ENCODE measurements around the gene METTL9. TPM values are rescaled to one million over a fixed set of nuclear protein-coding genes. Genes with fewer than 3 reads are reported as not detected.
"Not testable (repeated sequence)": the region's sequence is repeated elsewhere in the genome, so short reads cannot be mapped to it uniquely, and the experiment has no call there.

The METTL9 gene
- total RNA-seq, 1 donor from 2014 or later: 131 TPM

GRCh38 chr16:21634216-21634615, 34.8 kb downstream of the METTL9 start:
- peak; percentile 10 for DNase-seq (ENCODE audit: low read depth)

GRCh38 chr16:21635694-21636093, 36.3 kb downstream of the METTL9 start:
- not testable (repeated sequence) for DNase-seq (ENCODE audit: low read depth)

GRCh38 chr16:21637032-21637968, 37.9 kb downstream of the METTL9 start:
- DNase-seq (ENCODE audit: low read depth): no peak

- no peak for DNase-seq (ENCODE audit: low read depth)
Measured at GRCh38 chr16:21638573-21638975, 39.2 kb downstream of the METTL9 start.

- DNase-seq (ENCODE audit: low read depth): no peak
Measured at GRCh38 chr16:21639493-21639892, 40.1 kb downstream of the METTL9 start.

GRCh38 chr16:21641916-21642315, 42.5 kb downstream of the METTL9 start:
- DNase-seq (ENCODE audit: low read depth): no peak

- no peak for DNase-seq (ENCODE audit: low read depth)
Measured at GRCh38 chr16:21642861-21643260, 43.5 kb downstream of the METTL9 start.

- DNase-seq (ENCODE audit: low read depth): no peak
Measured at GRCh38 chr16:21643785-21644184, 44.4 kb downstream of the METTL9 start.

GRCh38 chr16:21644674-21645073, 45.3 kb downstream of the METTL9 start:
- no peak for DNase-seq (ENCODE audit: low read depth)

- no peak for DNase-seq (ENCODE audit: low read depth)
Measured at GRCh38 chr16:21645261-21645721, 45.9 kb downstream of the METTL9 start.

- no peak for DNase-seq (ENCODE audit: low read depth)
Measured at GRCh38 chr16:21646091-21646490, 46.7 kb downstream of the METTL9 start.

GRCh38 chr16:21646721-21647561, 47.6 kb downstream of the METTL9 start:
- DNase-seq (ENCODE audit: low read depth): no peak

- DNase-seq (ENCODE audit: low read depth): no peak
Measured at GRCh38 chr16:21647562-21648164, 48.3 kb downstream of the METTL9 start.

GRCh38 chr16:21649826-21650406, 50.5 kb downstream of the METTL9 start:
- DNase-seq (ENCODE audit: low read depth): not testable (repeated sequence)

- no peak for DNase-seq (ENCODE audit: low read depth)
Measured at GRCh38 chr16:21650521-21650920, 51.1 kb downstream of the METTL9 start.

GRCh38 chr16:21651515-21651914, 52.1 kb downstream of the METTL9 start:
- DNase-seq (ENCODE audit: low read depth): no peak

GRCh38 chr16:21652453-21652852, 53.1 kb downstream of the METTL9 start, which contains the start of gene IGSF6:
IGSF6 (minus strand) TSS chr16:21652608; CDS start chr16:21652598, 10 bp downstream.
- DNase-seq (ENCODE audit: low read depth): no peak

- DNase-seq (ENCODE audit: low read depth): no peak
Measured at GRCh38 chr16:21653571-21653970, 54.2 kb downstream of the METTL9 start.

- no peak for DNase-seq (ENCODE audit: low read depth)
Measured at GRCh38 chr16:21654466-21654865, 55.1 kb downstream of the METTL9 start.

- no peak for DNase-seq (ENCODE audit: low read depth)
Measured at GRCh38 chr16:21654881-21655280, 55.5 kb downstream of the METTL9 start.

Data from myocyte (in vitro differentiated cells).